WTC11 (cell line): ENCODE results near the gene SLC10A1. TPM values are rescaled to one million over a fixed set of nuclear protein-coding genes. Genes with fewer than 3 reads are reported as not detected.

Source experiments
- ATAC-seq: fragments of 200-7000 bp; cut with Tn5 transposase; 2 replicates; pipeline ENCODE4 v1.10.0; 2021; ENCODE audit warnings: mild to moderate bottlenecking, moderate library complexity
- CTCF ChIA-PET: fragments of 300-600 bp; sonication (Branson Sonifier 250); formaldehyde crosslinking; loops from one replicate; lab custom pipeline; 2021; ENCODE audit warnings: antibody characterized with exemption; lab: Charles Lee
- POLR2A ChIA-PET: fragments of 350-600 bp; sonication (Branson Sonifier 250); formaldehyde crosslinking; loops from one replicate; lab custom pipeline; 2021; ENCODE audit warnings: antibody characterized with exemption; lab: Charles Lee
- DNase-seq: peaks from one replicate; pipeline ENCODE4 v3.0.0; 2021; ENCODE audit warnings: low spot score
- H3K27ac Mint-ChIP-seq: 2 replicates; pipeline ENCODE4 v1.8.0; 2021; ENCODE audit warnings: mixed read lengths
- H3K27me3 Mint-ChIP-seq: 2 replicates; pipeline ENCODE4 v1.8.0; 2021; ENCODE audit warnings: low read depth, mild to moderate bottlenecking, moderate library complexity, mixed read lengths
- H3K36me3 Mint-ChIP-seq: 2 replicates; pipeline ENCODE4 v1.8.0; 2021; ENCODE audit warnings: mixed read lengths
- H3K4me1 Mint-ChIP-seq: 2 replicates; pipeline ENCODE4 v1.8.0; 2022; ENCODE audit warnings: mixed read lengths
- H3K4me3 Mint-ChIP-seq: 2 replicates; pipeline ENCODE4 v1.8.0; 2021; ENCODE audit warnings: mild to moderate bottlenecking, moderate library complexity, mixed read lengths
- H3K9me3 Mint-ChIP-seq: 2 replicates; pipeline ENCODE4 v1.8.0; 2021; ENCODE audit warnings: mixed read lengths
- ARID4B ChIP-seq: sonication (generic); formaldehyde crosslinking; IDR thresholded peaks from 2 replicates; pipeline ENCODE4 v1.8.0; 2023; ENCODE audit warnings: missing genetic modification reagents, mild to moderate bottlenecking, borderline replicate concordance
- ATF1 ChIP-seq: sonication (generic); formaldehyde crosslinking; IDR thresholded peaks from 2 replicates; pipeline ENCODE4 v1.8.1; 2023; ENCODE audit warnings: mild to moderate bottlenecking, moderate library complexity, missing genetic modification reagents
- CREB1 ChIP-seq: sonication (generic); formaldehyde crosslinking; IDR thresholded peaks from 2 replicates; pipeline ENCODE4 v1.8.0; 2023; ENCODE audit warnings: mild to moderate bottlenecking, missing genetic modification reagents
- ELF4 ChIP-seq: sonication (generic); formaldehyde crosslinking; IDR thresholded peaks from 2 replicates; pipeline ENCODE4 v1.8.1; 2022; ENCODE audit warnings: low read depth, mild to moderate bottlenecking, moderate library complexity, missing genetic modification reagents
- ETV6 ChIP-seq: sonication (generic); formaldehyde crosslinking; IDR thresholded peaks from 2 replicates; pipeline ENCODE4 v1.8.1; 2022; ENCODE audit warnings: mild to moderate bottlenecking, missing genetic modification reagents
- FOXP4 ChIP-seq: sonication (generic); formaldehyde crosslinking; IDR thresholded peaks from 2 replicates; pipeline ENCODE4 v1.8.0; 2022; ENCODE audit warnings: mild to moderate bottlenecking, missing genetic modification reagents
- NFE2L1 ChIP-seq: sonication (generic); formaldehyde crosslinking; IDR thresholded peaks from 2 replicates; pipeline ENCODE4 v1.8.1; 2023; ENCODE audit warnings: missing genetic modification reagents
- NR3C1 ChIP-seq: sonication (generic); formaldehyde crosslinking; conservative IDR thresholded peaks from 2 replicates; pipeline ENCODE4 v1.8.1; 2023; ENCODE audit warnings: low read depth, mild to moderate bottlenecking, missing genetic modification reagents
- OVOL2 ChIP-seq: fragments of 250-450 bp; sonication (Bioruptor Pico); IDR thresholded peaks from 2 replicates; pipeline ENCODE4 v1.9.0; 2021; ENCODE audit warnings: mild to moderate bottlenecking, borderline replicate concordance
- PRRX2 ChIP-seq: fragments of 250-450 bp; sonication (Bioruptor Pico); IDR thresholded peaks from 2 replicates; pipeline ENCODE4 v1.8.0; 2021; ENCODE audit warnings: mild to moderate bottlenecking
- RELA ChIP-seq: sonication (generic); formaldehyde crosslinking; IDR thresholded peaks from 2 replicates; pipeline ENCODE4 v1.8.1; 2022; ENCODE audit warnings: missing genetic modification reagents, mild to moderate bottlenecking, borderline replicate concordance
- RORB ChIP-seq: fragments of 250-450 bp; sonication (Bioruptor Pico); IDR thresholded peaks from 2 replicates; pipeline ENCODE4 v1.9.0; 2021; ENCODE audit warnings: mild to moderate bottlenecking
- SMAD3 ChIP-seq: sonication (generic); formaldehyde crosslinking; IDR thresholded peaks from 2 replicates; pipeline ENCODE4 v1.8.0; 2022; ENCODE audit warnings: missing genetic modification reagents, mild to moderate bottlenecking, borderline replicate concordance
- SOX15 ChIP-seq: fragments of 250-450 bp; sonication (Bioruptor Pico); IDR thresholded peaks from 2 replicates; pipeline ENCODE4 v1.9.0; 2021; ENCODE audit warnings: mild to moderate bottlenecking
- SP1 ChIP-seq: sonication (generic); formaldehyde crosslinking; conservative IDR thresholded peaks from 2 replicates; pipeline ENCODE4 v1.8.1; 2022; ENCODE audit warnings: missing genetic modification reagents
- TEAD1 ChIP-seq: sonication (generic); formaldehyde crosslinking; IDR thresholded peaks from 2 replicates; pipeline ENCODE4 v1.8.0; 2022; ENCODE audit warnings: mild to moderate bottlenecking, missing genetic modification reagents
- USF2 ChIP-seq: sonication (generic); formaldehyde crosslinking; IDR thresholded peaks from 2 replicates; pipeline ENCODE4 v1.8.1; 2023; ENCODE audit warnings: mild to moderate bottlenecking, missing genetic modification reagents, moderate library complexity
- ZBTB43 ChIP-seq: sonication (generic); formaldehyde crosslinking; IDR thresholded peaks from 2 replicates; pipeline ENCODE4 v1.8.1; 2023; ENCODE audit warnings: mild to moderate bottlenecking, missing genetic modification reagents
- ZNF263 ChIP-seq: sonication (generic); formaldehyde crosslinking; IDR thresholded peaks from 2 replicates; pipeline ENCODE4 v1.8.1; 2022; ENCODE audit warnings: low read depth, mild to moderate bottlenecking, moderate library complexity, missing genetic modification reagents
- ZNF512 ChIP-seq: sonication (generic); formaldehyde crosslinking; IDR thresholded peaks from 2 replicates; pipeline ENCODE4 v1.8.1; 2022; ENCODE audit warnings: missing genetic modification reagents, borderline replicate concordance
- ZNF671 ChIP-seq: fragments of 250-450 bp; sonication (Bioruptor Pico); IDR thresholded peaks from 2 replicates; pipeline ENCODE4 v1.8.0; 2021; ENCODE audit warnings: mild to moderate bottlenecking
- total RNA-seq: library from RNA; stranded (reverse); gene quantifications from 3 replicates; pipeline ENCODE4 v1.2.3, GENCODE V29; 2021

Gene SLC10A1
- total RNA-seq, 1 experiment from 2014 or later = 0.09 TPM

- no peak for TF ChIP-seq ZBTB43 (CRISPR knock-in tag)
These were observed 46.5 kb downstream of the SLC10A1 start (continued) for GRCh38 chr14:69750495-69750894.

GRCh38 chr14:69749956-69750355, 47.1 kb downstream of the SLC10A1 start:
- peaks cover 2% of the 10 kb centered on the region; the same call in 1 of the 2 replicates for H3K36me3 Mint-ChIP-seq
- TF ChIP-seq RELA (no peak), SOX15 (CRISPR knock-in tag) (no peak), ARID4B (CRISPR knock-in tag) (no peak), SP1 (CRISPR knock-in tag) (no peak), PRRX2 (no peak), NR3C1 (CRISPR knock-in tag) (no peak), ZNF671 (CRISPR knock-in tag) (no peak), ATF1 (CRISPR knock-in tag) (no peak), ZNF263 (CRISPR knock-in tag) (no peak), ZNF512 (CRISPR knock-in tag) (no peak), SMAD3 (CRISPR knock-in tag) (no peak), NFE2L1 (no peak), RORB (CRISPR knock-in tag) (no peak)
- no peak overlapping the region for H3K27ac Mint-ChIP-seq
- POLR2A ChIA-PET = no interaction called here
- DNase-seq (no peak), ATAC-seq (no peak)
- CTCF ChIA-PET = interaction anchor here (1.1 kb wide), 1 partner anchor 170 kb away, joined by 3 read pairs; no protein-coding TSS in a partner anchor
- H3K4me3 Mint-ChIP-seq = no peak overlapping the region
- peaks cover 11% of the 10 kb centered on the region; the same call in 1 of the 2 replicates for H3K9me3 Mint-ChIP-seq
- peaks cover 15% of the 10 kb centered on the region for H3K4me1 Mint-ChIP-seq
- H3K27me3 Mint-ChIP-seq = no peaks in the 10 kb centered on the region

GRCh38 chr14:69741055-69741454, 56.0 kb downstream of the SLC10A1 start:
- no peak overlapping the region for H3K4me3 Mint-ChIP-seq
- POLR2A ChIA-PET = no interaction called here
- DNase-seq (no peak), ATAC-seq (no peak)
- peaks cover 15% of the 10 kb centered on the region for H3K4me1 Mint-ChIP-seq
- CTCF ChIA-PET = interaction anchor here (0.5 to 1.0 kb wide), 2 partner anchors 161 to 167 kb away, joined by 3 read pairs; no protein-coding TSS in a partner anchor
- H3K9me3 Mint-ChIP-seq = peaks cover 38% of the 10 kb centered on the region
- no peaks in the 10 kb centered on the region; the same call in 1 of the 2 replicates for H3K27me3 Mint-ChIP-seq
- peaks cover 37% of the 10 kb centered on the region for H3K36me3 Mint-ChIP-seq
- H3K27ac Mint-ChIP-seq = no peak overlapping the region
- TF ChIP-seq ELF4 (CRISPR knock-in tag) (no peak), FOXP4 (CRISPR knock-in tag) (no peak), OVOL2 (CRISPR knock-in tag) (no peak), CREB1 (CRISPR knock-in tag) (no peak), USF2 (no peak), TEAD1 (CRISPR knock-in tag) (no peak), ETV6 (CRISPR knock-in tag) (no peak), ZNF263 (CRISPR knock-in tag) (no peak)
